DMS153 (cell line): ENCODE results near the gene PLS1.
"Not testable (repeated sequence)": the region's sequence is repeated elsewhere in the genome, so short reads cannot be mapped to it uniquely, and the experiment has no call there.

Source experiments
- DNase-seq: peaks from one replicate; lab custom pipeline; 2025; lab: John Stamatoyannopoulos, UW

The PLS1 gene

DNA sequence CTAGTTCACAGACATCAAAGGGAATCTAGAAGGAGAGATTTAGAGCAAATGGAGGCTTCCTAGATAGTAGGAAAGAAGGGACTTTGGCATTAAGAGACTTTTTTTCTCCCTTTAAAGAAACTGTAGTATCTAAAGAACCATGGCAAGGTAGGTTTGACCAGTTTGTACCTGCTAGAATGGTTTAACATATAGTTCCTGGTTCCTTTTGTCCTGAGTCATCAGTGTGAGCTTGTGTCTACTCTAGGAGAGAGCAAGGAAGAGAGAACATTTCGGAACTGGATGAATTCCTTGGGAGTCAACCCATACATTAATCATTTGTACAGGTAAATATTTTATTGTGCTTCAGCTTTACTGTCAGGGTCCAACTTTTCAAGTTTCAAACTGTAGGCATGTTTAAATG, 98.0 kb downstream of the PLS1 start:
- no peak for DNase-seq

DNA sequence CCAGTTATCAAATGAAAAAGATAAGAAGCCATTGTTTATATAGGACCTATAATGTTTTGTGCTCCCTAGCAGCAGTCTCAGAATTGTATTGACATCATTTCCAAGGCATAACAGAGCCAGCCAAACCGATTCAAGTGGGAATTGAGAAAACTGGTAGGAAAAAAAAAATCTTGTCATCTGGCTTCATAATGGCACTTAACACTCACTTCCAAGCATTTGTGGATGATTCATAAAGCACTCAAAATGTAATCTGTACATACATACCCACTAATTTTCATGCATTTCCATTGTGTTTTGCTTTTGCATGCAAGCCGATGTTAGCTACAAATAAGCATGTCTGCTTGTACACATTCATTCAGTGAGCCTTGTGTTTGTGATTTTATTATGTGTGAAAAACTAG, 109.0 kb downstream of the PLS1 start:
- no peak for DNase-seq

DNA sequence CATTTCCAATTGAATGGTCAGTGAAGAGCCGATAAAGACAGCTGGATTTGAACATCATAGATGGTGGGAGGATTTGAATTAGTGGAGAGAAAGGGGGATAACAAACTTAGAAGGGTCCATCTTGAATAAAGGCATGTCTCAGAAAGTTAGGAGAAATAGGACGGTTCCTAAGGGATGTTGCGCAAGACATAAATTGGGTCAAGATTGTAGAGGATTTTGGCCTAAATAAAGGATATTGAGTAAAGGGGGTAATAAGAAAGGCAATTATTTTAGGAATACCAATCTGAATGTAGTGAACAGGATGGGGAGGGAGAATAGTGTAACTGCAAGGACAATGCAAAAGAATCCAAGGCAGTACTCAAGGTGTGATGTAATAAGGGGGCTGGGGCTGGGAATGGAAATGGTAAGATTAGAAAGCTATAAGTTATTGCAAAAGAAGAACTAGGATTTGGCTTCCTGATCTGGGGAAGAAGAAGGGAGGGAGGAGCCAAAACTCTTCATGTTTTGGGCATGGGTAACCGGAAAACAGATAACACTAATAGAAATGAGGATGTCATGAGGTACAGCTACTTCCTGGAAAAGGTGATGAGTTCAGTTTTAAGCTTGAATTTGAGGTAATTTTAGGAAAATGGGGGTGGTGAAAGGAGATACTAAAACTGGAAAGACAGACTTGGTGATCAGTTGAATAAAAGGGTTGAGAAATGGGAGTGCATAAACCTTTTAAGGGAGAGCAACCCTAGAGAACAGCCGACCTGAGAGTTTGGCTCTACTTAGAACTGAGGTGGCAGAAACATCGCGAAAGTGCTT, 110.3 kb downstream of the PLS1 start:
- DNase-seq: no peak

DNA sequence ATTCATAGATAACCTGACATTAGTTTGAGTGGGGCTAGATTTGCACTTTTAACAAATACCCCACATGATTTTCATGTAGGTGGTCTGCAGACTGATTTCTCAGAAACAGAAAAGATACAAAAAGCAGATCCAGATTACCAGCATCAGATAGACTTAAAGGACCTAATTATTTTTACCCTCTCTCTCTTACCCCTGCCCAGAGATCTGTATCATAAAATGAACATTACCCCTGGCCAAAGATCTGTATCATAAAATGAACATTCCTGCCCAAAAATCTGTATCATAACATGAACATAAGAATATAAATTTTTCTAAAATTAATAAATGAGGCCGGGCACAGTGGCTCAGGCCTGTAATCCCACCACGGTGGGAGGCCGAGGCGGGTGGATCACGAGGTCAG, 113.0 kb downstream of the PLS1 start:
- DNase-seq: no peak

DNA sequence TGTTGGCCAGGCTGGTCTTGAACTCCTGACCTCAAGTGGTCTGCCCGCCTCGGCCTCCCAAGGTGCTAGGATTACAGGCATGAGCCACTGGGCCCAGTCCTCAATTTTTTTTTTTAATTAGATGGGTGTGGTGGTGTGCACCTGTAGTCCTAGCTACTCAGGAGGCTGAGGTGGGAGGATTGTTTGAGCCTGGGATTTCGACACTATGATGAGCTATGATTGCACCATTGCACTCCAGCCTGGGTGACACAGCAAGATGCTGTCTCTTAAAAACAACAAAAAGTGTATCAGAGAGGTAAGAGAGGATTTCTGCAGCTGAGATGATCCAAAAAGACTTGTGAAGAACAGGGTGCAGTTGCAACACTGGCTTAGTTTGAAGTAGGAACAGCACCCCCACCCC, 118.7 kb downstream of the PLS1 start:
- not testable (repeated sequence) for DNase-seq

DNA sequence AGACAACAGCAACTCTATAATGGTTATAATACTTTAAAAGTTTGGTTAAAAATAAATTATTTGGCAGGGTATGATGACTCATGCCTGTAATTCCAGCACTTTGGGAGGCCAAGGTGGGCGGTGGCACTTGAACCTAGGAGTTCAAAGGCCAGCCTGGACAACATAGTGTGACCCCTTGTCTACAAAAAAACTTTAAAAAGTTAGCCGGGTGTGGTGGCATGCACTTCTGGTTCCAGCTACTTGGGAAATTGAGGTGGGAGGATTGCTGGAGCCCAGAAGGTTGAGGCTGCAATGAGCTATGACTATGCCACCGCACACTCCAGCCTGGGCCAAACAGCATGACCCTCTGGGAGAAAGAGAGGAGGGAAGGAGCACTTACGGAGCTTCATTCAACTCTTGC, 119.9 kb downstream of the PLS1 start:
- no peak for DNase-seq

DNA sequence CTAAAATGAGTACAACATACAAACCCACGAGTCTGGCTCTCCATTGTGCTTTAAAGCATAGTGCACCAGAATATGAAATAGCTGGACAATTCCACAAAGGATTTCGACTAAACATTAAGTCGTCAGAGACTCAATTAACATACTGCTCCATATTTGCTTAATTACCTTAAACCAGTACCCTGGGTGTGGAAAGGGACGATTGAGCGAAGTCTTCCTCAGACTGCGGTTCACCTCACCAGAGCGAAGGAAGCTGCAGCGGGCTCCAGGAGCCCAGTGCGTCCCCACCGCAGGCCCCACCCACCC, 127.4 kb downstream of the PLS1 start:
- DNase-seq: no peak

DNA sequence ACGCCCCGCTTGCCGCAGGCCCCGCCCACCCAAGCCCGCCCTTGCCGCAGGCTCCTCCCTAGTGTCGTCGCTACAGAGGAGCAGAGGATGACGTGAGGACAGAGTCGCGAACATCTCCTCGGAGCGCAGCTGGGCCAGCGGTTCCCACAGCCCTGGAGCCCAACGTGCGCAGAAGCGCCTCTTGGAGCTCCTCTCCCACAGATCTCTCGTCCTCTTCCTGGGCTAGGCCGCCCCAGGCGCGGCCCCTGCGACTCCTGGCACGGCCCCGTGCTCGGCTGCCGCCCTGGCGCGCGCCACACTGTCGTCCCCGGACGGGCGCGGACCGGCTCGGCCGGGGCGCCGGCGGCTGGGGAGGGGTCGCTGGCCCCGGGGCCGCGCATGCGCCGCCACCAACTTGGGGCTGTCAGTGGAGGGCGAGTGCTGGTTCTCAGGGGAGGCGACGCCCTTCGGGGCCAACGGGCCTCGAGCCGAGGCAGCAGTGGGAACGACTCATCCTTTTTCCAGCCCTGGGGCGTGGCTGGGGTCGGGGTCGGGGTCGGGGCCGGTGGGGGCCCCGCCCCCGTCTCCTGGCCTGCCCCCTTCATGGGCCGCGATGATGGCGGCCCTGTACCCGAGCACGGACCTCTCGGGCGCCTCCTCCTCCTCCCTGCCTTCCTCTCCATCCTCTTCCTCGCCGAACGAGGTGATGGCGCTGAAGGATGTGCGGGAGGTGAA, 127.9 kb downstream of the PLS1 start, which contains the start of gene TRPC1:
Gene TRPC1 (plus strand): TSS at position 67 of the 714 bp plus-strand sequence. CDS start 526 bp downstream, at position 593.
- peak; percentile 71 for DNase-seq

DNA sequence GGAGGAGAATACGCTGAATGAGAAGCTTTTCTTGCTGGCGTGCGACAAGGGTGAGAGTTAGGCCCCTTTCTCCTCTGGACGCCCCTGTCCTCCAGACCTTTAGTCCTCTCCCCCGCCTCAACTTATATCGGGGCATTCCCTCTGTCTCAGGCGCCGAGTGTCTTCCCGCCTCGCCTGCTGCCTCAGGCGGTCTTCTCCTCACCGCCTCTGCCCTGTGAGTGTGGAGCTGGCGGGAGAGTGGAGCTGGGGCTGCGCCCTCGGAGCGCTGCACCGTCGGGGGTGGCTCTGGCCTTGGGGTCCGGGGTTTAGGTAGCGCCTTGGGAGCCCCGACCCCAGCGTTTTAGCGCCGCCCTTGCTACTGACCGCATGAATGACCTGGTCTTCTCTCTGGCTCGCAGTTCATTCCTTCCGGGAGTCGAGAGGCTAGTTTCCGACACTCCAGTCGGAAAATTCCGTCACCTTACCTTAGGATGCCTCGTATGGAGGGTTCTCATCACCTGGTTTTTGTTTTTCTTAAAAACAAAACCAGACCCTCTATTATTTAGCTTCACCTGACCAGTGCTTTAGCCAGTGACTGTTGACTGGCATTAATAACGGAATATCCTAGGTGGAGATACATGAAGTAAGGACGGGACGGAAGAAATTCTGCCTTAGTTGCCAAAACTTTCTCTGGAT, 128.6 kb downstream of the PLS1 start:
- DNase-seq: peak; percentile 4

DNA sequence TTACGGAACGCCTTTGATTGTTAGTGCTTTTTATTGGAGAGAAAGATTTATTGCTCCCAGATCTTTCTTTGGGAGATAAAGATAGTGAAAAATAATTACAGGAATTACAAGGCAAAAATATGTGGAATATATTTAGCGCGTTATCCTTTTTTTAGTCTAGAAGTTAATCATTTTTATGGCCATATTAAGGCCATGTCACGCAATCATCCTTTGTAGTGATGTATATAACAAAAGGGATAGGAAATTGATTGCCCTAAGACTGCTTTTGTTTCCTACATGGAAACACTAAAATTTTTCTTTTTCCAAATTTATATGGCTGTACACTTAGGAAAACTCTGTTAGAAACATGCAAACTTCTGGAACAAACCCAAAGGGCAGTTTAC, 129.2 kb downstream of the PLS1 start:
- DNase-seq: no peak

DNA sequence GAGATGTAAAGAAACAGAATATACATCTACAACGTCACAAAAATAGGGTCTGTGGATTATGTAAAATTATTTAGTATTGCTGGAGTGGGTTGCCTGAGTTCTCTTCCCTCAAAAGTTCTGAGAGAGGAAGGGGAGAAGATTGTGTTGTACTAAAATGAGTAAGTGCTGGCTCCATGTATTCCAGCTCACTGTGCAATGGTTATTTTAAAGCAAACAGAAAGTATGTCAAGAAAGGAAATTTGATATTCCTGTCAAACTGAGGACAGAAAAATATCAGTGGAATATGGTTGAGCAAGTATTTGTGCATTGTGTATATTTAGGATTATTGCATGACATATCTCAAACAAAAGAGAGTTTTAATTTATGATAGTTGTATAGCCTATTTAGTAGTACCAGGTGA, 129.8 kb downstream of the PLS1 start:
- no peak for DNase-seq

DNA sequence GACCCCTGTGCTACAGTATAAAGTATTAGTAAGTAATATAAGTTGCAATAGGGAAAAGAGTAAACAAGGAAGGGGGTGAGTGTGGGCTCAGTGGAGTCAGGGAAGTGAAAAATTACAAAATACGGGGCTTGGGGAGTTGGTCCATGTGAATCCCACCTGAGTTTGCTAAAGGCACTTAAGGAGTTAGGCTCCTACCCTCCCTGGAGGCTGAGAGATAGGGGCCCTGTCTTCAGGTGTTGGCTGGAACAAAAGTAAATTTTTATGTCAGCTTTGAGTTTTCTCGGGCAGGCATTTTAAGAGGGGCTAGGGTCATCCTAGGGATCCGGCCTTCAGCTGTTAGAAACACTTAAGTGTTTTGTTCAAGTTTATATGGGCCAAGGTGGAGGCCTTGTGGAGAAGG, 135.9 kb downstream of the PLS1 start:
- no peak for DNase-seq

DNA sequence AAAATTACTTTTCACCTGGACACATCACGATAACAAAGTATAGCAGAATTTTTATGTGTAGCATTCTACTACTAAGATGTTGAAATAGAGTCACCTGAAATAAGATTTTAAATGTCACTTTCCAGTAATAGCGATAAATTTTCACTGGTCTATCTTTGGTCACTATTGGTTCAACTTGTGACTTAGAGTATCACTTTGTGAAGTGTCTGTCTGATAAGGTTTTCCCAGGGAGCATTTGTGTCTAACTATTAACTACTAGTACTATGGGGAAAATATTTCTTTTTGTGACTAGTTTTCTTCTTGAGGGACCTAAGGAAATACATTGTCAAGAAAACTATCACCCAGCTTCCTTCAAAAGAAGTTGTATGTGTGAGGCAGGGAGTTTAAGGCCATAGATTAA, 138.6 kb downstream of the PLS1 start:
- DNase-seq: no peak

DNA sequence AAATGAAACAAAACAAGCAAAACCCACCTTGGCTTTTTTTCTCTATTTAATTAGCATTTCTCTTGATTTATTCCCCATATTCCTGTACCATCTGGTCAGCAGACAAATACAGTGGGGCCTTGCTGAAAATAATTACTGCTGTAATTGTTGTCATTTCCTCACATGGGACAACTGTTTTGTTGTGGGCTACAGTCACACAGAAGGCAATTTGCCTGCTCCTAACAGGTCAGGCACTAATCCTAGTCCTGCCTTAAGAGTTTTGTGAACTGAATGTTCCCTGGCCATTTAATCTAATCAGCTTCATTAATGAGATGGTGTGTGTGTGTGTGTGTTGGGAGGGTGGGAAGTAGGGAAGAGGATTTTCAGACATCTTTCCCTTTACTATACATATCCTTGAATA, 139.3 kb downstream of the PLS1 start:
- DNase-seq: no peak

DNA sequence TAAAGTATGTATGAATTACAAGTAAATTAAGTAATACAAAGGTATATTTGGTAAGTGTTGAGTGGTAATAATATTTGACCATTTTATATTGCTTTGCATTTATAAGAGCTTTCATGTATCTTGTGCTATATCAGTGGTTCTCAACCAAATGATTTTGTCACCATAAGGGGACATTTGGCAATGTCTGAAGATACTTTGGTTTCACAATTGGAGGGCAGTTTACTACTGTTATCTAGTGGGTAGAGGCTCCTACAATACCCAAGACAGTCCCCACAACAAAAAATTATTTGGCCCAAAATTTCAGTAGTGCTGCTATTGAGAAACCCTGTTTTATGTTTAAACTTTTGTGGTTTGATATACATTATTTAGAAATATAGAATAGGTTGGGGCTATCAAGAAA, 142.2 kb downstream of the PLS1 start:
- DNase-seq: no peak

DNA sequence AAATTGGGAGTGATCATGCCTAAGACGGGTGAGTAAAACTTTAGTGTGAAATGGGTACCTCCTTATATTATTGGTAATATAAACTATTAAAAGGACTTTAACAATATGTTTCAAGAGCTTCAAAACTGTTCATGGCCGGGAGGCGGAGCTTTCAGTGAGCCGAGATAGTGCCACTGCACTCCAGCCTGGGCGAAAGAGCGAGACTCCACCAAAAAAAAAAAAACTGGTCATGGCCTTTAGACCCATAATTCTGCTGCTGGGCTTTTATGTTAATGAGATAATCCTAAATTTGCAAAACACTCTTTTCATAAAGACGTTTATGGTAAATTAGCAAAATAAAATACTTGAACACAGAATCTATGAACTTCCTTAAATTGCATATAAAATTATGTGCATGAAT, 150.5 kb downstream of the PLS1 start:
- no peak for DNase-seq

DNA sequence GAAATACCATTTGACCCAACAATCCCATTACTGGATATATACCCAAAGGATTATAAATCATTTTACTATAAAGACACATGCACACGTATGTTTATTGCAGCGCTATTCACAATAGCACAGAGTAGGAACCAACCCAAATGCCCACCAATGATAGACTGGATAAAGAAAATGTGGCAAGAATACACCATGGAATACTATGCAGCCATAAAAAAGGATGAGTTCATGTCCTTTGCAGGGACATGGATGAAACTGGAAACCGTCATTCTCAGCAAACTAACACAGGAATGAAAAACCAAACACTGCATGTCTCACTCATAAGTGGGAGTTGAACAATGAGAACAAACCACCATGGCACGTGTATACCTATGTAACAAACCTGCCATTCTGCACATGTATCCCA, 154.3 kb downstream of the PLS1 start:
- not testable (repeated sequence) for DNase-seq

DNA sequence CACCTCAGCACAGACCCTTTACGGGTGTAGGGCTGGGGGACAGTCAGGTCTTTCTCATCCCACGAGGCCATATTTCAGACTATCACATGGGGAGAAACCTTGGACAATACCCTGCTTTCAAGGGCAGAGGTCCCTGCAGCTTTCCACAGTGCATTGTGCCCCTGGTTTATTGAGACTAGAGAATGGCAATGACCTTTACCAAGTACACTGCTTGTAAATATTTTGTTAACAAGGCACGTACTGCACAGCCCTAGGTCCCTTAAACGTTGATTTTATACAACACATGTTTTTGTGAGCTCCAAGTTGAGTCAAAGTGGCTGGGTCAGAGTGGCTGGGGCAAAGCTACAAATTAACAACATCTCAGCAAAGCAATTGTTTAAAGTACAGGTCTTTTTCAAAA, 156.4 kb downstream of the PLS1 start:
- DNase-seq: not testable (repeated sequence)

DNA sequence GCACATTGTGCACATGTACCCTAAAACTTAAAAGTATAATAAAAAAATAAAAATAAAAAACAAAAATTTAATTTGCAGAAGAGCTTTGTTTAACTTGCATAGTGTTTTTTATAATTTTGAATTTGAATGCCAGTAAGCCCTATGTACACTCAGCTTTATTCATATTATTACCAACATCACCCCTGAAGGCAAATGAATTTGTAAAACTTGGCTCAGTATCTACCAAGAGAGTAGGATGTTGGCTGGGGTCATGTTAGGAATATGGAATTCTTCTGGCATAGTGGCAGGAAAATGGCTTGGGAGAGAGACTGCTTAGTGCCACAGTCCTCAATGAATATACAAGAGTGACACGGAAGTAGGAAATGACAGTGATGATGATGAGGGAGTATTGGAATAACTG, 158.3 kb downstream of the PLS1 start:
- no peak for DNase-seq
